ENCODE data around the gene CFAP61.

The CFAP61 gene

DNA sequence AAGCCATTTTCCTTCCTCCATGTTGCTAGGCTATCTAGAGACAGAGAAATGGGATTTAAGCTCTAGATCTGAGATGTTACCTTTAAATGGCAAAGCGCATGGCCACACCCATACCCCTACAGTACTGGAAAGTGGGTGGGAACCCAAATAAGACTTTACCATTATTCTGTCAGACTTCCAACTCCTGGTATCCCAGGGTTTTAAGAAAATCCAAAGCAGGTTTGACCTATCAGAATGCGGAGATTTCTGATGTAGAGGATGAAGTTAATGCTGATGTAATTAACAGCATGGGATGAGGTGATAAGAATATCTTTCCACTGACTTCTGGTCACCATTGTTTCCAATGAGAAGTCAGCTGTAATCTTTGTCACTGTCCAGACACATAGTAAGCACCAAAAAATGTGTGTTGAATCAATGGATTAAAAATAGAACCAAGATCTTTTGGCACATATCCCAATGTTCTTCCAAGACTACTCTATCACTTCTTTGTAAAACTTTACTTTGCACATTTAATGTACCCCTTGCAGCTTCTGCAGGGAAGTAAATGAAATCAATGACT lies 174.8 kb downstream of the CFAP61 start:
- no peaks in the 10 kb centered on the region for H3K27me3 ChIP-seq (ENCODE audit: insufficient read depth, low read depth, severe bottlenecking)
- no peaks in the 10 kb centered on the region for H3K36me3 ChIP-seq
- no peak overlapping the region for H3K27ac ChIP-seq
- TF ChIP-seq, protein P1, sequence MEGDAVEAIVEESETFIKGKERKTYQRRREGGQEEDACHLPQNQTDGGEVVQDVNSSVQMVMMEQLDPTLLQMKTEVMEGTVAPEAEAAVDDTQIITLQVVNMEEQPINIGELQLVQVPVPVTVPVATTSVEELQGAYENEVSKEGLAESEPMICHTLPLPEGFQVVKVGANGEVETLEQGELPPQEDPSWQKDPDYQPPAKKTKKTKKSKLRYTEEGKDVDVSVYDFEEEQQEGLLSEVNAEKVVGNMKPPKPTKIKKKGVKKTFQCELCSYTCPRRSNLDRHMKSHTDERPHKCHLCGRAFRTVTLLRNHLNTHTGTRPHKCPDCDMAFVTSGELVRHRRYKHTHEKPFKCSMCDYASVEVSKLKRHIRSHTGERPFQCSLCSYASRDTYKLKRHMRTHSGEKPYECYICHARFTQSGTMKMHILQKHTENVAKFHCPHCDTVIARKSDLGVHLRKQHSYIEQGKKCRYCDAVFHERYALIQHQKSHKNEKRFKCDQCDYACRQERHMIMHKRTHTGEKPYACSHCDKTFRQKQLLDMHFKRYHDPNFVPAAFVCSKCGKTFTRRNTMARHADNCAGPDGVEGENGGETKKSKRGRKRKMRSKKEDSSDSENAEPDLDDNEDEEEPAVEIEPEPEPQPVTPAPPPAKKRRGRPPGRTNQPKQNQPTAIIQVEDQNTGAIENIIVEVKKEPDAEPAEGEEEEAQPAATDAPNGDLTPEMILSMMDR (IDR thresholded peaks at IDR 0.05; ENCODE audit: low read depth, low read length), result no peak
- H3K9me3 ChIP-seq (ENCODE audit: severe bottlenecking), result peaks cover 5% of the 10 kb centered on the region
- no peak for DNase-seq
- H3K4me3 ChIP-seq (ENCODE audit: low read depth, low read length), result no peak overlapping the region

DNA sequence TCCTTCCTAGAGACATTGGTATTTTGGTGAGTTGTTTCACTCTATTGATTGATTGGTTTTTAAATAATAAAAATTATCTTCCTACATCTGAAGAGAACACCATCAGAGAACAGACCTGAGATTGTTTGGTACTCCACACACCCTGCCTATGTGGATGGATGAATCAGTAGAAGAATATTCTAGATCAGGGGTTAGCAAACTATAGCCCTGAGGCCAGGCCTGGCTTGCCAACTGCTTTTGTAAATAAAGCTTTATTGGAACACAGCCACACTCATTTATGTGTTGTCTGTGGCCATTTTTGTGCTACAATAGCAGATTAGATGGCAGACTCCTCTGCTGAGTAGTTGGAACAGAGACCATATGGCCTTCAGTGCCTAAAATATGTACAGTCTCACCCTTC lies 176.0 kb downstream of the CFAP61 start:
- TF ChIP-seq, protein P1 (IDR thresholded peaks at IDR 0.05; ENCODE audit: low read depth, low read length), result no peak
- DNase-seq, result no peak
- Histone ChIP-seq H3K36me3 (no peaks in the 10 kb centered on the region), H3K9me3 (ENCODE audit: severe bottlenecking) (peaks cover 5% of the 10 kb centered on the region), H3K27me3 (ENCODE audit: insufficient read depth, low read depth, severe bottlenecking) (no peaks in the 10 kb centered on the region), H3K27ac (no peak overlapping the region), H3K4me3 (ENCODE audit: low read depth, low read length) (no peak overlapping the region)

DNA sequence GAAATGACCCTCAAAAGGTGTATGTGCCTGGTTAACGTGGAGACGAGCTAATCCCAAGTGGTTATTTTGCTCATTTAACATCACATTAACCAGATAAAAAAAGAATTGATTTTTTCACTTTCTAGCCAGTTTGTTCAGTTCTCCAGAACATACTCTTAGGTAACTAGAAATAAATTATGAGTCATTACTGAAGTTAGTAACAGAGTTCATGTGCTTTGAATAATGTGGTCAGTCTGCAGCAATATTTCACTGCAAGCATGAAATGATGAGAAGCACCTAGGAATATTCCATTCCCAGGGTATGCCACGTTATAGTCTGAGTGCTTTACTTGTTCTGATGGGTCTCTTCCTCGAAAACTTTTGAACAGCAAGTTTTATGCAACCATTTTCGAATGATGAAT lies 177.3 kb downstream of the CFAP61 start:
- peaks cover 5% of the 10 kb centered on the region for H3K9me3 ChIP-seq (ENCODE audit: severe bottlenecking)
- no peak overlapping the region for H3K27ac ChIP-seq
- no peak for DNase-seq
- no peak overlapping the region for H3K4me3 ChIP-seq (ENCODE audit: low read depth, low read length)
- no peaks in the 10 kb centered on the region for H3K27me3 ChIP-seq (ENCODE audit: insufficient read depth, low read depth, severe bottlenecking)
- TF ChIP-seq, protein P1 (IDR thresholded peaks at IDR 0.05; ENCODE audit: low read depth, low read length), result no peak
- H3K36me3 ChIP-seq, result no peaks in the 10 kb centered on the region

DNA sequence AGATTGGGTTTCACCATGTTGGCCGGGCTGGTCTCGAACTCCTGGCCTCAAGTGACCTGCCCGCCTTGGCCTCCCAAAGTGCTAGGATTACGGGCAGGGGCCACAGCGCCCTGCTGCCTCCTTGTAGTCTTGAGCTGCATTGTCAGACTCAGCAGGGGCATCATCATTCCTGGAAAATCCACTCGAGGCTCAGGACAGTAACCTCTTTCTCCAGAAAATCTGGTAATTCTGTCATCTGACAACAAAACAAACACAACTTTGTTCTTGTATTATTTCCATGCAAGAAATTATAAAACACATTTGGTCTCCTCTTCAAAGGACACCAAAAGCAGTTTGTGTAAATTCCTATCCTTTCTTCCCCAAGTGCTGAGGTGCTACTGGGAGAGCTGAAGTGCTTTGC lies 178.4 kb downstream of the CFAP61 start:
- Histone ChIP-seq H3K4me3 (ENCODE audit: low read depth, low read length) (no peak overlapping the region), H3K27ac (no peak overlapping the region), H3K27me3 (ENCODE audit: insufficient read depth, low read depth, severe bottlenecking) (no peaks in the 10 kb centered on the region), H3K9me3 (ENCODE audit: severe bottlenecking) (peaks cover 5% of the 10 kb centered on the region), H3K36me3 (no peaks in the 10 kb centered on the region)
- TF ChIP-seq, protein P1 (IDR thresholded peaks at IDR 0.05; ENCODE audit: low read depth, low read length), result no peak
- DNase-seq, result no peak

DNA sequence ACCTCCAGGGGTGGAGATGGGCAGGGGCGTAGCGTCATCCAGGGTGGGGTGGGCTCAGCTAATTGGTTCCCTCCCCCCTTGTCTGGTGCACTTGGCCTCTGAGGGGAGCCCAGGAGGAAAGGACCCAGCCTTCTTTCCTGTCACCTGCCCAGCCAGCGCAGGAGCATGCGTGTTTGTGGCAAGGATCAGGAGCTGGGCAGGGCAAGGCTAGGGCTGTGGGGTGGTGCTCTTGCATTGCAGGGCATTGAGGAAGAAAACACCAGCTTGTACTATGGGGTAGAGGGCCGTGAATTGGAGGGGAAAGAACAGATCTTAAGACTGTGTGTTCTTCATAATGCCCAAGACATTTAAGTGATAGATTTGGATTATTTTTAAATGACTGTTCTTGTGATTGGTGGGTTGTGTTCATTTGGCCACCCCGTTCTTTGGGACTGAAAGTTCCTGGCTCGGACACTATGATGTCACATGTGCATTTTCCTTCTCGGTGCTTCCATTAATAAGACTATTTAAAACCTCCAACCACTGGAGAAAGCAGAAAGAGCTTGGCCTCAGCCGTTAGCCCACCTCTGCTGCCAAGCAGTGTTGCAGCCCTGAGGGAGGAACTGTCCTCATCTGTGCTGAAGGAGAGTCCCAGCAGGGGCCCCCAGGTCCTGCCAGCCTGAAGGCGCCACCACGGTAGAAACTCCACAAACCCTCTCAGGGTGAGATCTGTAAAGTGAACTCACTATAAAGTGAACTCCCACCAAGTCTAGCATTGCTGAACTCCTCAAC lies 179.4 kb downstream of the CFAP61 start:
- Histone ChIP-seq H3K27ac (no peak overlapping the region), H3K27me3 (ENCODE audit: insufficient read depth, low read depth, severe bottlenecking) (no peaks in the 10 kb centered on the region), H3K36me3 (no peaks in the 10 kb centered on the region), H3K9me3 (ENCODE audit: severe bottlenecking) (peaks cover 5% of the 10 kb centered on the region), H3K4me3 (ENCODE audit: low read depth, low read length) (no peak overlapping the region)
- no peak for DNase-seq
- TF ChIP-seq, protein P1 (IDR thresholded peaks at IDR 0.05; ENCODE audit: low read depth, low read length), result no peak
